Ishikawa (cell line): ENCODE data around the gene GINS2.

Experiments
- CREB1 ChIP-seq: IDR thresholded peaks from 2 replicates; pipeline ENCODE4 v1.6.1; 2012; ENCODE audit warnings: low read depth
- EGR1 ChIP-seq: IDR thresholded peaks from 2 replicates; pipeline ENCODE4 v1.6.1; 2012
- EP300 ChIP-seq: IDR thresholded peaks from 2 replicates; pipeline ENCODE4 v1.6.1; 2012; ENCODE audit warnings: borderline replicate concordance
- FOXM1 ChIP-seq: IDR thresholded peaks from 2 replicates; pipeline ENCODE4 v1.6.1; 2012; ENCODE audit warnings: low read depth, borderline replicate concordance
- NFIC ChIP-seq: IDR thresholded peaks from 2 replicates; pipeline ENCODE4 v1.6.1; 2012
- RAD21 ChIP-seq: IDR thresholded peaks from 2 replicates; pipeline ENCODE4 v1.6.1; 2012; ENCODE audit warnings: low read depth
- TEAD4 ChIP-seq: IDR thresholded peaks from 2 replicates; pipeline ENCODE4 v1.6.1; 2012
- YY1 ChIP-seq: IDR thresholded peaks from 2 replicates; pipeline ENCODE4 v1.6.1; 2012; ENCODE audit warnings: low read depth
- ZBTB7A ChIP-seq: IDR thresholded peaks from 2 replicates; pipeline ENCODE4 v1.6.1; 2012; ENCODE audit warnings: low read depth
- TF ChIP-seq, protein P1 (sequence below): IDR thresholded peaks from 2 replicates; pipeline ENCODE4 v1.6.1; 2012
- TF ChIP-seq, protein P2 (sequence below): IDR thresholded peaks from 2 replicates; pipeline ENCODE4 v1.6.1; 2012
- TF ChIP-seq, protein P3 (sequence below): IDR thresholded peaks from 2 replicates; pipeline ENCODE4 v1.6.1; 2012; ENCODE audit warnings: low read depth, mild to moderate bottlenecking

DNA sequence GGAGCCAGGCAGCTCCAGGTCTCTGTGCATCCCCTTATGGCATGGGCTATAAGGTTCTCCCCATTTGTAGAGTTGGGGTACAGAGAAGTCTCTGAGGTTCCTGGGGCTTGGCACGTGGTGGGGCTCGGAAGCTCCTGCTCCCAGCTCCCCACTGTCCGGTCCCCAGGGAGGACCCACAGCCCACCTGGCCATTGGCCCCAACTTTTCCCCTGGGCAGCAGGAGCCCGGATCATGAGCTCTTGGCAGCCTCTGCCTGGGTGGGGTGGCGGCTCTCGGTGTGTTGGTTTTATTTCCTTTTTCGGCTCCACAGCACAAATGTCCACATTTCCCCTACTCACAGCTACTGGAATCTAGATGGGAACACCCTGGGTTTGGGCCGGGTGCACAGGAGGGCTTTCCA is 45.1 kb downstream of the GINS2 start:
- TF ChIP-seq FOXM1 (no peak), RAD21 (no peak), EP300 (no peak), YY1 (no peak), CREB1 (no peak), EGR1 (no peak), NFIC (no peak), ZBTB7A (no peak), TEAD4 (no peak)
- TF ChIP-seq, protein P1, sequence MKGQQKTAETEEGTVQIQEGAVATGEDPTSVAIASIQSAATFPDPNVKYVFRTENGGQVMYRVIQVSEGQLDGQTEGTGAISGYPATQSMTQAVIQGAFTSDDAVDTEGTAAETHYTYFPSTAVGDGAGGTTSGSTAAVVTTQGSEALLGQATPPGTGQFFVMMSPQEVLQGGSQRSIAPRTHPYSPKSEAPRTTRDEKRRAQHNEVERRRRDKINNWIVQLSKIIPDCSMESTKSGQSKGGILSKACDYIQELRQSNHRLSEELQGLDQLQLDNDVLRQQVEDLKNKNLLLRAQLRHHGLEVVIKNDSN: no peak
- TF ChIP-seq, protein P2, sequence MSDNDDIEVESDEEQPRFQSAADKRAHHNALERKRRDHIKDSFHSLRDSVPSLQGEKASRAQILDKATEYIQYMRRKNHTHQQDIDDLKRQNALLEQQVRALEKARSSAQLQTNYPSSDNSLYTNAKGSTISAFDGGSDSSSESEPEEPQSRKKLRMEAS: no peak
- TF ChIP-seq, protein P3, sequence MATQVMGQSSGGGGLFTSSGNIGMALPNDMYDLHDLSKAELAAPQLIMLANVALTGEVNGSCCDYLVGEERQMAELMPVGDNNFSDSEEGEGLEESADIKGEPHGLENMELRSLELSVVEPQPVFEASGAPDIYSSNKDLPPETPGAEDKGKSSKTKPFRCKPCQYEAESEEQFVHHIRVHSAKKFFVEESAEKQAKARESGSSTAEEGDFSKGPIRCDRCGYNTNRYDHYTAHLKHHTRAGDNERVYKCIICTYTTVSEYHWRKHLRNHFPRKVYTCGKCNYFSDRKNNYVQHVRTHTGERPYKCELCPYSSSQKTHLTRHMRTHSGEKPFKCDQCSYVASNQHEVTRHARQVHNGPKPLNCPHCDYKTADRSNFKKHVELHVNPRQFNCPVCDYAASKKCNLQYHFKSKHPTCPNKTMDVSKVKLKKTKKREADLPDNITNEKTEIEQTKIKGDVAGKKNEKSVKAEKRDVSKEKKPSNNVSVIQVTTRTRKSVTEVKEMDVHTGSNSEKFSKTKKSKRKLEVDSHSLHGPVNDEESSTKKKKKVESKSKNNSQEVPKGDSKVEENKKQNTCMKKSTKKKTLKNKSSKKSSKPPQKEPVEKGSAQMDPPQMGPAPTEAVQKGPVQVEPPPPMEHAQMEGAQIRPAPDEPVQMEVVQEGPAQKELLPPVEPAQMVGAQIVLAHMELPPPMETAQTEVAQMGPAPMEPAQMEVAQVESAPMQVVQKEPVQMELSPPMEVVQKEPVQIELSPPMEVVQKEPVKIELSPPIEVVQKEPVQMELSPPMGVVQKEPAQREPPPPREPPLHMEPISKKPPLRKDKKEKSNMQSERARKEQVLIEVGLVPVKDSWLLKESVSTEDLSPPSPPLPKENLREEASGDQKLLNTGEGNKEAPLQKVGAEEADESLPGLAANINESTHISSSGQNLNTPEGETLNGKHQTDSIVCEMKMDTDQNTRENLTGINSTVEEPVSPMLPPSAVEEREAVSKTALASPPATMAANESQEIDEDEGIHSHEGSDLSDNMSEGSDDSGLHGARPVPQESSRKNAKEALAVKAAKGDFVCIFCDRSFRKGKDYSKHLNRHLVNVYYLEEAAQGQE: no peak
